SJSA1 (cell line): ENCODE measurements around the gene CCDC33. TPM values are rescaled to one million over a fixed set of nuclear protein-coding genes. Genes with fewer than 3 reads are reported as not detected.

Experiments used
- DNase-seq, 2 experiments: peaks; one replicate each; pipeline ENCODE4 v3.0.0-alpha.2; 2015 to 2020; ENCODE audit warnings: low spot score in 2 of 2, low read depth in 1 of 2
- H3K27ac ChIP-seq: fragments of 250-450 bp; sonication (Bioruptor Pico); 2 replicates; pipeline ENCODE4 v1.5.1; 2020; ENCODE audit warnings: mild to moderate bottlenecking, moderate library complexity
- H3K27me3 ChIP-seq: fragments of 250-450 bp; sonication (Bioruptor Pico); replicated peaks from 2 replicates; pipeline ENCODE4 v1.5.1; 2020; ENCODE audit warnings: mild to moderate bottlenecking, moderate library complexity
- H3K36me3 ChIP-seq: fragments of 250-450 bp; sonication (Bioruptor Pico); 2 replicates; pipeline ENCODE4 v1.5.1; 2020; ENCODE audit warnings: mild to moderate bottlenecking
- H3K4me1 ChIP-seq: fragments of 250-450 bp; sonication (Bioruptor Pico); replicated peaks from 2 replicates; pipeline ENCODE4 v1.6.1; 2021; ENCODE audit warnings: mild to moderate bottlenecking
- H3K4me3 ChIP-seq: fragments of 250-450 bp; sonication (Bioruptor Pico); 2 replicates; pipeline ENCODE4 v1.5.1; 2020; ENCODE audit warnings: mild to moderate bottlenecking
- H3K9me3 ChIP-seq: fragments of 250-450 bp; sonication (Bioruptor Pico); replicated peaks from 2 replicates; pipeline ENCODE4 v1.5.1; 2020; ENCODE audit warnings: mild to moderate bottlenecking
- total RNA-seq: library from RNA; depleted of rRNA; stranded (reverse); fragments of >200 nt; shearing (Covaris generic); gene quantifications from 2 replicates; pipeline ENCODE4 v1.2.3, GENCODE V29; 2014

Gene CCDC33
- total RNA-seq, 1 experiment from 2014 or later, result not detected

DNA sequence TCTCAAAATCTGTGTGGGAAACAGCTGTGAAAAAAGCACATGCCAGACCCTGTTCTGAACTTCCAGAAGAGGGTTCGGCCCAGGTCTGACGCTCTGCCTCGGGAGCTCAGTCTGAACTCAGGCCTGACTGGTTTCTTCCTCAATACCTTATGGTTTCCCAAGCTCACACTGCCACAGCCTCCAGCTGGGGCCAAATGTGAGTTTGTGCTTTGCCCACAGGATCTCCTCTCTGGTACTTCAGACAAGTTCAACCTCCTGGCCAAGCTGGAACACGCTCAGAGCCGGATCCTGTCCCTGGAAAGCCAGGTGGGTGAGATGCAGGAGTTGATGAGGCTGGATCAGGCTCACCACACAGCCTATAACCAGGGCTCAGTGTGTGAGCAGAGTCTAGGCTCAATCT, 97.5 kb downstream of the CCDC33 start:
- DNase-seq, result no peak
- Histone ChIP-seq H3K36me3 (no peaks in the 10 kb centered on the region), H3K9me3 (no peaks in the 10 kb centered on the region), H3K4me3 (no peak overlapping the region), H3K27me3 (no peaks in the 10 kb centered on the region), H3K27ac (no peak overlapping the region), H3K4me1 (peaks cover 10% of the 10 kb centered on the region)

DNA sequence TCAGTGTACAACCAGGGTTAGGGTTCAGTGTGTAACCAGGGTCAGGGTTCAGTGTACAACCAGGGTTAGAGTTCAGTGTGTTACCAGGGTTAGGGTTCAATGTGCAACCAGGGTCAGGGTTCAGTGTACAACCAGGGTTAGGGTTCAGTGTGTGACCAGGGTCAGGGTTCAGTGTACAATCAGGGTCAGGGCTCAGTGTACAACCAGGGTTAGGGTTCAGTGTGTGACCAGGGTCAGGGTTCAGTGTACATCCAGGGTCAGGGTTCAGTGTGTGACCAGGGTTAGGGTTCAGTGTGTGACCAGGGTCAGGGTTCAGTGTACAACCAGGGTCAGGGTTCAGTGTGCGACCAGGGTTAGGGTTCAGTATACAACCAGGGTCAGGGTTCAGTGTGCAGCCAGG, 98.0 kb downstream of the CCDC33 start:
- no peaks in the 10 kb centered on the region for H3K36me3 ChIP-seq
- H3K4me3 ChIP-seq, result no peak overlapping the region
- no peaks in the 10 kb centered on the region for H3K27me3 ChIP-seq
- no peak overlapping the region for H3K27ac ChIP-seq
- no peak for DNase-seq
- peaks cover 10% of the 10 kb centered on the region for H3K4me1 ChIP-seq
- no peaks in the 10 kb centered on the region for H3K9me3 ChIP-seq

DNA sequence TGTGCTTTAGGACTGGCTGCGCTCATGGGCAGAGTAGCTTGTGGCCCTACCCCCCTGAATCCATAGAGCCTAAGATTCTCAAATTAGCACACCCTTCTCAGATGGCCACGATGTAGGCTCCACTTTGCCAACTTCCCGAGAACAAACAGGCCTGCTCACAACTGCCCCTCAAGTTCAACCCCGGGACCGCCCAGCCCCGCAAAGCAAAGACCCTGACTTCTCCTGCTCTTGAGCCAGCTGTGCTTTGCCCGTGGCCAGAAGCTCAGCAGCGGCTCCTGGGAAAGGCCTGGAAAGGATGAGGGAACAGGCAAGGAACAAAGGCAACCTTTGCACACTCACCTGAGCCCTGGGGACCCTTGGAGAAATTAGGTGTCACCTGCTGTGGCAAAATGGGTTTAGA, 99.3 kb downstream of the CCDC33 start:
- Histone ChIP-seq H3K4me1 (peaks cover 23% of the 10 kb centered on the region), H3K27ac (no peak overlapping the region), H3K27me3 (no peaks in the 10 kb centered on the region), H3K9me3 (no peaks in the 10 kb centered on the region), H3K4me3 (no peak overlapping the region), H3K36me3 (no peaks in the 10 kb centered on the region)
- no peak for DNase-seq

DNA sequence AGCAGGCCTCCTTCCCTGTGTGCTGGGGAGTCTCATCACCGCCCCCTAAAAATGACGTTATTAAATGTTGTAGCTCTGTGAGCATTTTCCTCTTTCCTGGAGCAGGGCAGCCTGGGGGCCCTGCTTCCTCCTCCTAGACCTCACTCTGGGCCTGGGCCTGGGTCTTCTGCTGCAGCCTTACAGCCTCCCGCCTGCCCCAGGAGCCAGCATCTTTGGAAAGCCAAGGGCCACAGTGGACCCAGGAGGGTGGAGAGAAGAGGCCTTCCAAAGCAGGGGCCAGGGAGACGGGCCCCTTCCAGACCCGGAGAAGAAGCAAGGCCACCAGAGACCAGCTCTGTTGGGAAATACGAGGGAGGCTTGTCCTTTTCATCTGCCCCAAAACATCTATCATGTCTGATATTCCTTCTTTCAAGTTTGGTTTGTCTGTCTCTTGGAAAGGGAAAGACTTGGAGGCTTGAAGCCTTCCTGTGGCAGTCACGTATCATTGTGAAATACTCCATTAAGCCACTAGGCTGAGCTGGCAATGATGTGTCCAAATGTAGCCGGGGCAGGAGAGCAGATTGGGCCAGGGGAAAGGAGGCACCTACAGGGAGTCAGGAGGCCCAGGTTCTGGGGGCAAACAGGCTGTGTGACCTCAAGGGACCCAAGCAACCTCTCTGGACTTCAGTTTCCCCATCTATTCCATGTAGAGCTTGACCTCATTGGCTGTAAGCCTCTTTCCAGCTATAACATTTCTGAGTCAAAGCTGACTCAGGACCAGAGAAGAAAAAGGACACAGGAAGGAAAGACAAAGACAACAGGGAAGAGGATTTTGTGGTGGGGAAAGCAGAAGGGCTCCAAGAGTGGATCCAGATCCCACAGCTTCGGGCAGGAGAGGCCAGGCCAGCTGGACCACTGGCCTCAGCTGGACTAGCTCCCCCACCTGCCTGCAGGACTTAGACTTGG, 100.2 kb downstream of the CCDC33 start:
- no peak for DNase-seq
- H3K27ac ChIP-seq, result no peak overlapping the region
- peaks cover 28% of the 10 kb centered on the region for H3K4me1 ChIP-seq
- H3K36me3 ChIP-seq, result no peaks in the 10 kb centered on the region
- H3K27me3 ChIP-seq, result no peaks in the 10 kb centered on the region
- no peak overlapping the region for H3K4me3 ChIP-seq
- H3K9me3 ChIP-seq, result no peaks in the 10 kb centered on the region

DNA sequence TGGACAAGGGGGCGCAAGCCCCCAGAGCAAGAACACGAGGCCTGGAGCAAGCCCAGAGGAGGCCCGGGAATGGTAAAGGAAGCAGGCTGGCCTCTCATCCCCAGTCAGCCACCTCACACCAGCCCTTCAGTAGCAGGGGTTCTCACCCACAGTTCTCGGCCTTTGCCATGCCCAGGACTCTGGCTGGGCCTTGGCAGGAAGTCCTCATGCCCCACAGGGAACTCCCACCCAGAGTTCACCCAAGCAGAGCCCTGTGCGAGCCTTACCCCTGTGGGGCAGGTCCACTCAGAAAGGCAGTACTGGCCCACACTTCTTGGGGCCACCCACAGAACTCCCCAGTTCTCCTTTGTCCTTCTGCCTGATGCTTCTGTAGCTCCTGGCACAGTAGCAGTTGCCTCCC, 101.0 kb downstream of the CCDC33 start:
- Histone ChIP-seq H3K4me3 (no peak overlapping the region), H3K36me3 (no peaks in the 10 kb centered on the region), H3K9me3 (no peaks in the 10 kb centered on the region), H3K4me1 (peaks cover 28% of the 10 kb centered on the region), H3K27ac (no peak overlapping the region), H3K27me3 (no peaks in the 10 kb centered on the region)
- no peak for DNase-seq

DNA sequence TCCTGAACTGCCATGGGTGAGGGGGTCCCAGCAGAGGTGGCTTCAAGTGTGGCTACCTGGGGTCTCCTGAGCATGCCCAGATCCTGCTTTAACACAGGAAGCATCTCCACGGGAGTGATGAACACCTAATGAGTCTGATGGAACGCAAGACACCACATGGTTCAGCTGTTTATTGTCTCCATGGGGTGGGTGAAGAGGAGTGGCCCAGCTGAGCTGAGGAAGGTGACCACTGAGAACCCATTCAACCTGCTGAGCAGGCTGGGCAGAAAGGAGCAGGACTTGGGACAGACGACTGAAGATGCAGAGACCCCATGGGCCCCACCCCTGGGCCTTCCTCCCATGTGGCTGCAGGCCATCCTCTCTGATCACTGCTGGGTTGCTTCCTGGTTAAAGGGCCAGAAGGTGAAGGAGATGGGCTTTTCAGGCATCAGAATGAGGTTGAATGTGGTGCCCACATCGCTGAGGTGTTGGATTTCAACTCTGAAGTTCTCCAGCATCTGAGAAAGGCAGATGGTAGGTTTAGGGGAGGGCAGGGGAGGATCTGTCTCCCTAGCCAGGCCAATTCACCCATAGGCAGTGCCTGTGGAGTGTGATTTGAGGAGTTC, 101.6 kb downstream of the CCDC33 start:
- DNase-seq, result no peak
- Histone ChIP-seq H3K27ac (no peak overlapping the region), H3K4me3 (no peak overlapping the region)

DNA sequence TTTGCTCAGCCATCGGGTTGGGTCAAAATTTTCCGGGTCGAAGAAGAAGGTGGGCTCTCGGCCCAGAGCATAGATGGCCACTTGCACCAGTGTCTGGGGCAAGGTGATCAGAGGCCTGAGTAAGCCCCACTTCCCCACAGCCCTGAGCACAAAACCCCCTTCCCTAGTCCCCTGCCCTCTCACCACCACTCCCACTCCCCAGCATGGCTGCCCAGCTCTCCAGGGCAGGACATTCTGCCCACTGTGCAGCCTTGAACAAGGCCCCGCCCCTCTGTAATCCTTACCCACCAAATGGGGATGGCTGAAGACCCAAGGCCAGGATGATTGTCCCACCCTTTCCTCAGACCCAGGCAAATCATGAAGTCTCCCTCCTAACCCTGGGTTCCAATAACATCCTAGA, 102.5 kb downstream of the CCDC33 start:
- Histone ChIP-seq H3K27me3 (no peaks in the 10 kb centered on the region), H3K27ac (no peak overlapping the region), H3K4me3 (no peak overlapping the region), H3K4me1 (peaks cover 28% of the 10 kb centered on the region), H3K9me3 (no peaks in the 10 kb centered on the region), H3K36me3 (no peaks in the 10 kb centered on the region)
- no peak for DNase-seq

More for the DNA sequence above, 101.6 kb downstream of the CCDC33 start:
- no peaks in the 10 kb centered on the region for H3K9me3 ChIP-seq
- no peaks in the 10 kb centered on the region for H3K27me3 ChIP-seq
- no peaks in the 10 kb centered on the region for H3K36me3 ChIP-seq
- peaks cover 28% of the 10 kb centered on the region for H3K4me1 ChIP-seq

DNA sequence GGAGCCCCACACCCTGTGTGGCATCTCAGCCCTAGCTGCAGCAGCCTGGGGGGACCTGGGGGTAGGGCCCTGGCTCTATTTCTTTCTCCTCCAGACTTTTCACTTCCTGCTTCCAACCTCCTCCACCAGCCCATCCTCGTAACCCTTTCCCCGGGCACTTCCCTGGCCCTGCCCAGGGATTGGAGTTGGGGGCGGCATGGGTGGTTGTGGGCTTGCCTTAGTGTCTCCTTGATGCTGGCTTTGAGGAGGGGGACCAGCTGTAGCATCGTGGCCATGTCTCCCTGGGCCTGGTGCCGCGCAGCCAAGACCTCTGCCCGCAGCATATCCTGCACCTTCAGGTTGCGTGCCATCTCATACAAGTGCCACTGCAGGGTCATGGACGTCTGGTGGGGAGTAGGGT, 103.2 kb downstream of the CCDC33 start:
- Histone ChIP-seq H3K4me1 (peaks cover 28% of the 10 kb centered on the region), H3K27me3 (no peaks in the 10 kb centered on the region), H3K4me3 (no peak overlapping the region), H3K36me3 (no peaks in the 10 kb centered on the region), H3K9me3 (no peaks in the 10 kb centered on the region), H3K27ac (no peak overlapping the region)
- no peak for DNase-seq

DNA sequence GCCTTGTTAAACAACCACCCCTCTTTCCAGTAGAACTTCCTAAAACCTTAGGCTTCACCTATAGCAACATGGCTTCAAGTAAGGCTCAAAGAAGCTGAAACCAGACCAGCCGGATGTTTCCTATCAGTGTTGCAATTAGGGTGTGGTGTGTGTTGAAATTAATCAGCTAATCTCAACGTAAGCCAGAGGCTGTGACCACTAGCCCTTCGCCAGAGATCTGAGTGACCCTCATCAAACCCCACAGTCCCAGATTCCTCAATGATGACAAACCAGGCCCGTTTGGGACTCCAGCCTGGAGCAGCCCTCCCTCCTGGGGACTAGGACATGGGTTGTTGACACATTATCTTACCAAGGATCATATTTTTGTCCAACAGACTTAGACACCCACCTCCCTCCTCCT, 104.0 kb downstream of the CCDC33 start:
- Histone ChIP-seq H3K36me3 (no peaks in the 10 kb centered on the region), H3K4me1 (peaks cover 36% of the 10 kb centered on the region), H3K9me3 (no peaks in the 10 kb centered on the region), H3K27ac (peak overlapping the region; percentile 45), H3K27me3 (no peaks in the 10 kb centered on the region), H3K4me3 (no peak overlapping the region)
- peak in 1 of 2 experiments; percentile 16 for DNase-seq

DNA sequence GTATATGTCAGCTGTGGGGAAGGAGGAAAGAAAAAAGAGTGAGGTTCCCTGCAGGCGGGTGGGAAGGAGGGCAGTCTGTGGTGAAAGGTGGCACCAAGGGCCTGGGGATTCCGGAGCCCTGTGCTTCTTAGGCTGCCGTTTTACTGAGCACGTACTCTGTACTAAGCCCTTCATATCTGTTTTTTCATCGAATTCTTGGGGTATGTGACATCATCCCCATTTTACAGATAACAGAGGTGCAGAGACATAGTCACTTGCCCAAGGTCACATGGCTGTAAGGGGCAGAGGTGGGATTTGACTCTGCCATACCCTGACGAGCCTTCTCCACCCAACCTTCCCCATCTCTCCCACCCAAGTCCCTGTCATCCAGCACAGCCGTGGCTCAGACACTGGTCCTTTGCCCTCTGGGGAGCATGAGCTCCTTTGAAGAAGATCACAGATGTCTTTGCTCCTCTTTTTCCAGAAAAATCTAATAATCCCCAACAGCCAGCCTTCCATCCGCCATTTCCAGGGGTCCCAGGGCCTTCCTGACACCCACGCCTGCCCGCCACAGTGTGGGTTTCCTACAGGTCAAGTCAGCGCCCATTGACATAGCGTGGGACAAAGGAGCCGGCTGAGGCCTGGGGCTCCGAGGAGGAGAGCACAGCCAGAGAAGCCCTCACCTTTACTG, 107.1 kb downstream of the CCDC33 start:
- Histone ChIP-seq H3K4me3 (no peak overlapping the region), H3K9me3 (no peaks in the 10 kb centered on the region), H3K4me1 (peaks cover 35% of the 10 kb centered on the region), H3K27ac (no peak overlapping the region), H3K27me3 (no peaks in the 10 kb centered on the region), H3K36me3 (no peaks in the 10 kb centered on the region)
- DNase-seq, result no peak

DNA sequence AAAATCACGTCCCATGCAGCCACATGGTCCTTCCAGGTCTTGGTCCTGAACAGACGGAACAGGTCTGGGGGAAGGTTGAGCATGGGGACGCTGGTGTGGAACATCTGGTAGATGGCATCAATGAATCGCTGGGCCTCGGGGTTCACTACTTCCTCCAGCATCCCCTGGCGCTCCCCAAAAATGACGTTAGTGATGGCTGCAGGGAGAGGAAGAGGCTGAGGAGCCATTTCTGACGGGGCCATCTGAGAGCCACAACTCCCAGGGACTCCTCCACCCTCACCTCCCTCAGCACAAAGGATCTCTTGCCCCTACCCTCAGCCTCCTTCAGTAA, 107.6 kb downstream of the CCDC33 start:
- DNase-seq, result no peak
- H3K9me3 ChIP-seq, result no peaks in the 10 kb centered on the region

DNA sequence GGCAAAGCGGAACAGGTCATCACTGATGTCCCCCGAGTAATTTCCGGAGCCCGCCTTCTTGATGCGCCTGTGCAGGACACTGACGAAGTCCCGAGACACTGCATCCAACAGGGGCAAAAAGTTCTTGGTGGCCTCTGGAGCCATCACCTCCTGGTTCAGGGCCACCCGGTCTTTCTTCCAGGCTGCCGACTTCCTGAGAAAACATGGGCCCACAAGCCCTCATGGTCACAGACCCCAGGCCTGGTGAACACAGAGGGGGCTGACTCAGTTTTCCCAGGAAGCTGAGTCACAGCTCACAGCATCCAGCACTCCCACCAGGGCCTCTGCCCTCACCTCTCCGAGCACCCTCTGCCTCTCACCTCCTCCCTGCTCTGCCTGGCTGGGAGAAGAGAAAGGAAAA, 108.9 kb downstream of the CCDC33 start:
- Histone ChIP-seq H3K27ac (peak overlapping the region; percentile 42), H3K36me3 (no peaks in the 10 kb centered on the region), H3K4me3 (no peak overlapping the region), H3K9me3 (no peaks in the 10 kb centered on the region), H3K4me1 (peaks cover 26% of the 10 kb centered on the region), H3K27me3 (no peaks in the 10 kb centered on the region)
- DNase-seq, result peak; percentile 32 to 69

More for the DNA sequence above, 107.6 kb downstream of the CCDC33 start:
- Histone ChIP-seq H3K27ac (no peak overlapping the region), H3K36me3 (no peaks in the 10 kb centered on the region), H3K4me3 (no peak overlapping the region), H3K27me3 (no peaks in the 10 kb centered on the region), H3K4me1 (peaks cover 35% of the 10 kb centered on the region)

DNA sequence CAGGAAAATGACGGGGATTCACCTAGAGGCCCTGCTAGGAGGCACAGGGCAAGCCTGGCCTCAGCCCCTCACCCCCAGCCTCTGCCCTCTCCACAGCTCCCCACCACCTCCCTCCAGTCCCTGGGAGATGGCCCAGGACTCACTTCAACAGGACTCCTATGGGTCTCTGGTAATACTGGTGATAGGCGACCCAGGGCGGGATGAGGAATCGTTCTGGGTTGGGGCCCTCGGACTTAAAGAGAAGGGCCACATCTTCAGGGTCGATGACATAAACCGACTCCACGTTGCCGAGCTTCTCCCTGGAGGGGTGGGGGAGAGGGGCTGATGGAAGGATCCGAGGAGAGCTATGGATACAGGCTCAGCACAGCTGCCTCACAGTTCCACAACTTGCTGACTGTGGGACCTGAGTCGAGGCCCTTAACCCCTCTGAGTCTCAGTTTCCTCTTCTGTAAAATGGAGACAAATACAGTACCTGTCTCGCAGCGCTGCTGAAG, 111.7 kb downstream of the CCDC33 start:
- Histone ChIP-seq H3K4me3 (no peak overlapping the region), H3K27ac (no peak overlapping the region), H3K4me1 (peaks cover 17% of the 10 kb centered on the region), H3K27me3 (no peaks in the 10 kb centered on the region), H3K36me3 (no peaks in the 10 kb centered on the region), H3K9me3 (no peaks in the 10 kb centered on the region)
- no peak for DNase-seq

DNA sequence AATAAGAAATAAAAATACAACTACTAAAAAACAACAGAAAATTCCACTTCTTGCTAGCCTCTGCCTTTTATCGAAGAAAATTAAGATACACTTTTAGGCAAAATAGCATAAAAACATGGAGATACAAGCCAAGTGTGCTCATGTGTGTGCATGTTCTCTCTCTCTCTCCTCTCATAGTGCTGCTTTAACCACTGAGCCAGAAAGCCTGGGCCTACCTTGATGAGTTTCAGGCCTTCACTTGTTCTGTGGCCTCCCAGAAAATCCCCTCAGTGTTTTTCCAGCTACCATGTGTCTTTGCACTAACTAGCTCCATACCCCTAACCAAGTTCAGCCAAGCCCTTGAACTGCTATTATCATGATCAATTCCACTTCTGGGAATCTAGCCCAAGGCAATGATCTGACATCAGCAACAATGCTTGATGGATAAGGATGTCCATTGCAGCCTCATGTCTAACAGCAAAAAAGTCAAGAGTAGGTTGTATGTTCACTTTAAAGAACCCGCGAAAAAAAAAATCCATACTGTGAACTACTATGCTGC, 113.2 kb downstream of the CCDC33 start:
- Histone ChIP-seq H3K9me3 (no peaks in the 10 kb centered on the region), H3K27ac (no peak overlapping the region), H3K36me3 (no peaks in the 10 kb centered on the region), H3K27me3 (no peaks in the 10 kb centered on the region), H3K4me3 (no peak overlapping the region), H3K4me1 (peaks cover 17% of the 10 kb centered on the region)
- no peak for DNase-seq
